Limb (tissue), 2 donors: ENCODE results near the gene TEX35.

Source experiments
- DNase-seq, 2 donors: peaks; one replicate each; pipeline ENCODE4 v3.0.0-alpha.2; 2016; ENCODE audit errors: extremely low spot score in 2 of 2

Gene TEX35

GRCh38 chr1:178512566-178513277 lies at the start of gene TEX35:
TSS of gene TEX35 (plus strand) at chr1:178513109. CDS start at chr1:178513189, 80 bp downstream.
- no peak for DNase-seq

GRCh38 chr1:178464141-178464540 lies 48.8 kb upstream of the TEX35 start:
- no peak for DNase-seq

GRCh38 chr1:178464566-178464965 lies 48.3 kb upstream of the TEX35 start:
- DNase-seq: no peak

GRCh38 chr1:178465011-178465410 lies 47.9 kb upstream of the TEX35 start:
- DNase-seq: no peak

DNA sequence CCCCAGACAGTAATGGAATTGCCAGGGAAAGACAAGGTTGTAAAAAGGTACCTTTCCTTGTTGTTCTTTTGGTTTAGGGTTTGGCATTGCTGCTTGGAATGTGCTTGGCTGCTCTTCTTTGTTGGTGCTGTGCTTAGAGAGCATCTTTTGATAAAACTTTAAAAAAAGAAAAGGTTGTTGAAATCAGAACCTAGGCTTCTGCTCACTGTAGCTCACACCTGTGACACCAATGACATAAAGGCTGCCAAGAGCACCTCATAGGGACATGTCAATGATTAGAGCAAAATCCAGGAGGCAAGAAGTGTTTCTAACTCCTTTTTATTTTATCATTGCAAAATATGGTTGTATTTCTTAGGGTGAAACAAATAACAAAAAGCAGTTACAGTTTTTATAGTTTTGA lies 45.1 kb upstream of the TEX35 start:
- DNase-seq: no peak

DNA sequence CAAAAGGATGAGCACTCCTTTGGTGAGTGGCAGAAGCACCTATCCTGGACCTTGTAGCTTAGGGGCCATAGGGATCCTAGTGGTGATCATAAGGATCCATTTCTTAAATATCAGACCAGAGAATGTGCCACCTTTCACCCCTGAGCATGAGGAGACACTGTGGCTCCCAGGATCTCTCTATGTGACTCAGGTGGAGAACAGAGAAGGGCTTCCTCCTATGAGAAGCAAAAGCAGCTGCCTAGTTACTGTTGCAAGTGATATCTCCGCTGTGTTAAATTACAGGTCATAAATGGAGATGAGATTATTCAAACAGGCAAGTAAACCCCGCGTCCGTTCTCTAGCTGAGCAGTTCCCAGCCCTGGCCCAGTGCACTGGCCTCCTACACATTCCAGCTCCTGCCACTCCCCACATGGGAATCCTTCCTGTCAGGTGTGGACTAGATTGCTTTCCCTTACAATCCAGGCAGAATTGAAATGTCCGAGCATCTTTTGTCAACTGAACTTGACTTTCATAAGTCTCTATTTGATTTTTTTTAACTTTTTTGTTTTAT lies 42.4 kb upstream of the TEX35 start:
- DNase-seq: no peak

DNA sequence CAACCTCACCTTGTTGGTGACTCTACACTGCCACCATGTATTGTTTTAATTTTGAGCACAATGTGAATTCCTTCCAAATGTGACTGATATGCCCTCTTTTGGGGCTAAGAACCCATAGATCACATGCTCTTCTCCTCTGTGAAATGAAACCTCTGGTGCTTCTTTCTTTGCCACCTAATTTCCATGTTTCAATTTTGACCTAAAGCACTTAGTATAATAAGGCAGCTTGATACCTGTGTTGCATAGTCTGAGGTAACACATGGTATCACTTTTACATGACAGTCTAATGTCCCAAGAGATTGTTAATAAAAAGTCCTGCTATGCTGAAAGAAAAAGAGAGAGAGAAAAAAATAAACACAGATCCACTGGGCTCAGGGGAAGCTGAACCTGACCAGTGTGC lies 40.4 kb upstream of the TEX35 start:
- DNase-seq: no peak

DNA sequence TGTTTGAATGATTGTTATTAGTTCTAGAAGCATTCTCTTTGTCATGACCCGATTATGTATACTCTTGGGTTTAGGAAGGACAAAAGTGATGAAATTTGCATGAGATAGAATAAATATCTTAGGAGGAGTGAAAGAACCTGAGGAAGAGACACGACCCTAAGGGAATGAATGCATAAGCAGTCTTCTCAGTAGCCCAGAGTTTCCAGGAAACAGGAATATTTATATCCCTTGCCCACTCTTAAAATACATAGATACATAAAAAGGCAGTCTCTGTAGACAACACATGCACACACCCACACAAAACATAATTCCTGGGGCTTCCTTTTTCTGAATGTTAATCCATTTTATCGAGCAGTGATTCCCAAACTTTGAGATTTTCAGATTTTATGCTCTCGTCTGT lies 35.5 kb upstream of the TEX35 start:
- DNase-seq: no peak

DNA sequence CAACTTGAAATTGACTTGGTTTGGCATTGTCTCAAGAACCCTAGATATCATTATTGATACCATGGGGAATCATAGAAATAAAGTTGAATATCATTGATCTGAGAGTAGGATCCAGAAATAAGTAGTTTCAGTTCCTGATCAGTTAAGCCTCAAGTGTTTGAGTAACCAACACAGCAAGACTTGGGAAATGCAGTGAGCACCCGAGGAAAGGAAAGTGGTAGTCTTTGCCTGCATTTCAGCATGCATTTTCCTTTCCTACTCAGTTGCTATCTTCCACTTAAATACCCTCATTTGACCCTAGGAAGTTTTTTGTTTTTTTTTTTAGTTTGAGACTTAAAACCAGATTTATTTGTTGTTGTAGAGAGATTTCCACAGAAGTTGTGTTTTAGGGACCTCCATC lies 35.1 kb upstream of the TEX35 start:
- no peak for DNase-seq

GRCh38 chr1:178483251-178483957 lies 29.5 kb upstream of the TEX35 start:
- no peak for DNase-seq

DNA sequence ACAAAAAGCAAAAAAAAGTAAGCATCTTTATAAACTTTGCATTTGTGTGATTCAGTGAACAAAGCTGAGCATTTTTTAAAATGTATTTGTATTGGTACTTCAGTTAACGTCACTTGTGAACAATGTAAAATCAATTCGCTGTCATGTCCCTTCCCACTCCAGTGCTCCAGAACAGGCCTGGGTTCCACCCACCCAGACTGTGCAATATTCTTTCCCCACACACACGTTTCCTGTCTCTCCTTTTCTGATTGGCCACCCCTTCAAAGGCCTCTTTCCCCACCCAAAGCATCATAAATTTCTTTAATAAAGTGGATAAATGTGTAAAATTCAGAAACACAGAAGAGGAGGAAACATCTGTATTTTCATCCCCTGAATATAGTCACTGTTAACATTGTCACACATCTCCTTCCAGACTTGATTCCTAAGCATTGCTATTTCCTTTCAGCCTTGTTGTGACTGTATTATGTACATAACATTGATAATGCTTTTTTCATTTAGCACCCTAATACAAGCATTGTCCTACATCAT lies 28.1 kb upstream of the TEX35 start:
- no peak for DNase-seq

- no peak for DNase-seq
Measured at GRCh38 chr1:178485541-178485981, 27.3 kb upstream of the TEX35 start.

- no peak for DNase-seq
Measured at GRCh38 chr1:178486100-178487069, 26.5 kb upstream of the TEX35 start.

GRCh38 chr1:178487070-178487615 lies 25.8 kb upstream of the TEX35 start:
- DNase-seq: no peak

- no peak for DNase-seq
Measured at GRCh38 chr1:178488393-178488792, 24.5 kb upstream of the TEX35 start.

GRCh38 chr1:178489399-178489798 lies 23.5 kb upstream of the TEX35 start:
- no peak for DNase-seq

DNA sequence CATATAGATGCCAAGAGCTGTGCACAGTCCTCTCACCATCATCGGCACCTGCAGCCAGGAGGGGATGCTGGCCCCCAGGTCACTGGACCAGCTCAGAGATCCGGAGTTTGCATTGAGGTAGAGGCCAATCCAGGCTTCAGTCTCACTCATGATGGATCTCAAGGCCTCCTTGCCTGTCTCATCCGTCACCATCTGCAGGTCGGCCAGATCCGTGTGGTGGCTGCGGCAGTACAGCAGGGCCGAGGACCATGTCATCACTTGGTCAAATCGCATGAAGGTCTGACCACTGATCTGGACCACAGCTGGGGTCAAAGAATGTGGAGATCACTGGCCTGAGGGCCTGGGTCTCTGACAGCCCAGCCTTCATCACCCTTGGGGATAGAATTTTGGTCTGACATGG lies 22.8 kb upstream of the TEX35 start:
- DNase-seq: no peak

- no peak for DNase-seq
Measured at GRCh38 chr1:178490967-178491366, 21.9 kb upstream of the TEX35 start.

DNA sequence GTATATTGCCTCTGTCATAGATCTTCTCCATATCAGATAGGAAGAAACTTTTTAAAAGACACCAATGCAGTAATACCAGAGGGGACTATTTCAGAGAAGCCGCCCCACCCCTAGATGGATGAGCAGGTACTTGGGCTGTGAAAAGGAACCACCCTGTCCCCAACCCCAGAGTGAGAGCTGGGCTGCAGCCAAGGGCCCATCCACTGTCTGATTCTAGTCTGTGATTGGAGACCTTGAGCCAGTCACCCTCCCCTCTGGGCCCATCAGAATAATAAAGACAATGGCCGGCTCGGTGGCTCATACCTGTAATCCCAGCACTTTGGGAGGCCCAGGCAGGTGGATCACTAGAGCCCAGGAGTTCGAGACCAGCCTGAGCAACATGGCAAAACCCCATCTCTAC lies 21.2 kb upstream of the TEX35 start:
- DNase-seq: no peak

- no peak for DNase-seq
Measured at GRCh38 chr1:178492341-178492740, 20.6 kb upstream of the TEX35 start.

- no peak for DNase-seq
Measured at GRCh38 chr1:178493301-178493741, 19.6 kb upstream of the TEX35 start.
